Fibroblast of mammary gland (primary cell): Measurements from ENCODE around the gene HDAC10.
A peak's percentile ranks its signal among the peaks of the same experiment; 100 is the strongest.
"Not testable (repeated sequence)": the region's sequence is repeated elsewhere in the genome, so short reads cannot be mapped to it uniquely, and the experiment has no call there.

Experiments used
- DNase-seq: peaks from one replicate; pipeline ENCODE4 v3.0.0-alpha.2; 2010; ENCODE audit warnings: low read depth
- H3K4me3 ChIP-seq: 2 replicates; pipeline ENCODE4 v1.5.1; 2011; ENCODE audit warnings: low read depth, mild to moderate bottlenecking, low read length, moderate library complexity; ENCODE audit not compliant: control insufficient read depth
- CTCF ChIP-seq: conservative IDR thresholded peaks from 2 replicates; pipeline ENCODE4 v1.5.1; 2011; ENCODE audit warnings: low read depth, low read length, inconsistent platforms; ENCODE audit not compliant: control insufficient read depth, insufficient read depth

Gene HDAC10

DNA sequence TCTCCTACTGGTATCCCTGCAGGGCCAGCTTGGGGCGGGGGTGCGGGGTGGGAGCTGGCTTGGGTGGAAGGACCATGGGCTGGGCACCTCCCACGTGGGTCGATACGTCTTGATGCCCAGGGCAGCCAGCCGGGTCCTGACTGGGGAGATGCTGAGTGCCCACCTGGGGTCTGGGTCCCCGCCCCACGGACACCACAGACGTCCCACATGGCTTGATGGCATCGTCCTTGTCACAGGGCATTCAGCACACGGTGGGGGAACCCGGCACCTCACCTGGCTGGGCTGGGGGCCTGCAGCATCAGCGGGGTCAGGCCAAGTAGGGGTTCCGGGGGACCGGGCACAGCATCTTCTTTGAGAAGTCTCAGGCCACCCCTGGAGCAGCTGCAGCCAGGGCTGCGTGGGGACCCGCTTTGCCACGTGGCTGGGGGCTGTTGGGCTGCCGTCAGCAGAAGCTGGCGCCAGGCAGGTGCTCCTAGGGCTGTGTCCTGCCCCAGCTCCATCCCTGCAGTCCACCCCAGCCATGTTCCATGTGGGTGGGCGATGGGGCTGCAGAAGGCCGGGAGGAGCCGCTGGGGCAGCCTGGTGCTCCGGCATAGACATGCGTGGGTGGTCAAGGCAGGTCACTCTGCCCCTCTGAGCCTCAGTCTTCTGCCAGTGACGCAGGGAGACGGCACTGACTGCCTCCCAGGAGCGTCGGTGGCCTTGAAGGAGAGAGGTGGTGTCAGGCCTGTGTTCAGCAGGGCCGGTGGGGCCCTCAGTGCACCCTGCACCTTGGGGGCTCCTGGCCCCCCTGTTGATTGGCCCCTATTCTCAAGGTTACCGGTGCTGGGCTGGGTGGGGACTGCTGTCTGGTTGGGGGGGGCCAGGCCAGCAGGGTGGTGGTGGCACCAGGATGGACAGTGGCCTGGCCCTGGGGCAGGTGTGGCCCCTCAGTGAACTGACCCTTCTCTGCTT is 41.8 kb downstream of the HDAC10 start:
- no peak for DNase-seq
- no peak for TF ChIP-seq CTCF
- H3K4me3 ChIP-seq = no peak overlapping the region

GRCh38 chr22:50208430-50208938 is 42.6 kb downstream of the HDAC10 start:
- no peak for TF ChIP-seq CTCF
- H3K4me3 ChIP-seq = no peak overlapping the region
- DNase-seq = no peak

DNA sequence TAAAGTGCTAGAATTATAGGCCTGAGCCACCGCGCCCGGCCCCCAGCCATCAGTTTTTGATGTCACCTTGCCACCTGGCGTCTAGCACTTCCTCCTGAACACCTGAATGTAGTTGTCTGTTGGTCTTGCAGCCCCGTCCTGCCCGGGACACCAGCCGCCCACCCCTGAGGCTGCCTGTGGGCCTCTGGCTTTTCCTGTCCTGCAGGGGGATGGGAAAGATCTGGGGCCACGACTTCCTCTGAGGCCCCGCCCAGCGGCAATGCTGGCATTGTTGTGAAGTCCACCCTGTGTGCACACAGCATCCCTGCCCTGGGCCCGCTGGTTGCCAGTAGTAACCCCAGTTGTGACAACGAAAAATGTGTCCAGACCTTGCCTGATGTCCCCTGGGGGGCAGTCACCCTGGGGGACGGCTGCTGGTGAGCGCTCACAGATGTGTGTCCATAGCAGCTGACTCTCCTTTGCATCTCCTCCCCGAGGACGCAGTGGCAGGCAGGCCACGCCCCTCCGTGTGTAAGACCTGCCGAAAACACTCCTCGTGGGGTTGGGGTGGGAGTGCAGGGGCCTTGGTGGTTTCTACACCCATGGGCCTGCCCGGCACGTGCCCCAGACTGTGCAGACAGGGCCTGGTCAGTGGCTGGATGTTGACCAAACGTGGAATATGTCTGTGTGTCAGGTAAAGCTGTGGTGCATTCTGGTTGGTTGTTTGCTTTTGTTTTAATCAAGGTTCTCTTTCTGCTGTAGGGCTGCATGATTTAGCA is 43.5 kb downstream of the HDAC10 start:
- no peak overlapping the region for H3K4me3 ChIP-seq
- TF ChIP-seq CTCF = no peak
- no peak for DNase-seq

GRCh38 chr22:50206599-50206998 is 44.5 kb downstream of the HDAC10 start:
- H3K4me3 ChIP-seq = no peak overlapping the region
- peak; percentile 76 for DNase-seq
- peak; percentile 47 for TF ChIP-seq CTCF

DNA sequence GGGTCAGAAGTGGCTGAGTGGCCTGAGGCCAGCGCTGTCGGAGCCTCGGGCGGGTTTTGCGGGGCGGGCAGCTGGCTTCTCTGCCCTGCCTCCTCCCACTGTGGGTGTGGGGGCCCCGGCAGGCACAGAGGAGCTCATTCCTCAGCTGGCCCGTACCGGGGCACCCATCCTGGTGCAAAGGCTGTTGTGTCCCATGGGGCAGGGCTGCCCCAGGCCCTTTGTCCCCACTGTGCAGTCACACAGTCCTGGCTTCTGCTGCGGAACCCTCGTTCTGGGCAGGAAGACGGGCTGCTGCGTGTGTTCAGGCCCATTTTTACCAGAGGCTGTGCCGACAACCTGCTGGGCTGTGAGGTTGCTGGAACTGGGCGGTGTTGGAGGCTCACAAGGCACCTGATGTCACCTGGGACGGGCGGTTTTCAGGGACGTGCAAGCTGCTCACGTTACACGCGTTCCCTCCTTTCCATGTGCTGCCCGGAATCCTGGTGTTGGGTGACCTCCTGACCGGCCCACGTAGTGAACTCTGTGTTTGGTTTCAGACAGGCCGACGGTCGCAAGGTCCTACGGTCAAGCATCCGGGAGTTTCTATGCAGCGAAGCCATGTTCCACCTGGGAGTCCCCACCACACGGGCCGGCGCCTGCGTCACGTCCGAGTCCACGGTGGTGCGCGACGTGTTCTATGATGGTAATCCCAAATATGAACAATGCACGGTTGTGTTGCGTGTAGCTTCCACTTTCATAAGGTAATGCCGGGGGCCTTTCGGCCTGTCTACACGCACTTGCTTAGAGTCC is 45.1 kb downstream of the HDAC10 start:
- no peak overlapping the region for H3K4me3 ChIP-seq
- DNase-seq = no peak

GRCh38 chr22:50204998-50205397 is 46.1 kb downstream of the HDAC10 start:
- DNase-seq, H3K4me3 ChIP-seq: not testable (repeated sequence)

More for the DNA sequence above, 45.1 kb downstream of the HDAC10 start:
- no peak for TF ChIP-seq CTCF
